Endodermal cell (in vitro differentiated cells): Measurements from ENCODE around the gene KRT84. TPM values are rescaled to one million over a fixed set of nuclear protein-coding genes. Genes with fewer than 3 reads are reported as not detected.

Experiments used
- DNase-seq: peaks from one replicate; pipeline ENCODE4 v3.0.0-alpha.2; 2017
- H3K27ac ChIP-seq: 2 replicates; pipeline ENCODE4 v1.5.1; 2013; ENCODE audit warnings: mild to moderate bottlenecking, low read depth, low read length, moderate library complexity
- H3K27me3 ChIP-seq: 2 replicates; pipeline ENCODE4 v1.6.1; 2013; ENCODE audit warnings: mild to moderate bottlenecking, low read length, moderate library complexity; ENCODE audit not compliant: insufficient read depth, control insufficient read depth, poor library complexity, severe bottlenecking
- H3K36me3 ChIP-seq: 2 replicates; pipeline ENCODE4 v1.7.0; 2013; ENCODE audit warnings: mild to moderate bottlenecking, low read length, moderate library complexity; ENCODE audit not compliant: control insufficient read depth, insufficient read depth
- H3K4me1 ChIP-seq: one replicate; pipeline ENCODE4 v1.7.0; 2013; ENCODE audit warnings: low read length; ENCODE audit not compliant: control insufficient read depth, insufficient read depth
- H3K4me3 ChIP-seq: 2 replicates; pipeline ENCODE4 v1.5.1; 2013; ENCODE audit warnings: mild to moderate bottlenecking, low read length, moderate library complexity
- H3K9ac ChIP-seq: 2 replicates; pipeline ENCODE4 v1.6.1; 2013; ENCODE audit warnings: mild to moderate bottlenecking, low read length, moderate library complexity; ENCODE audit not compliant: poor library complexity, severe bottlenecking; ENCODE audit errors: extremely low read depth
- H3K9me3 ChIP-seq: 2 replicates; pipeline ENCODE4 v1.6.1; 2013; ENCODE audit warnings: mild to moderate bottlenecking, low read length, moderate library complexity; ENCODE audit not compliant: control insufficient read depth
- H3K27ac Mint-ChIP-seq: 2 replicates; pipeline ENCODE4 v1.8.0; 2020; ENCODE audit warnings: mixed read lengths
- H3K27me3 Mint-ChIP-seq: 2 replicates; pipeline ENCODE4 v1.8.0; 2021; ENCODE audit warnings: mild to moderate bottlenecking, mixed read lengths; ENCODE audit not compliant: insufficient read depth
- H3K36me3 Mint-ChIP-seq: 2 replicates; pipeline ENCODE4 v1.8.0; 2020; ENCODE audit warnings: low read depth, mixed read lengths
- H3K4me1 Mint-ChIP-seq: 2 replicates; pipeline ENCODE4 v1.8.0; 2020; ENCODE audit warnings: mixed read lengths
- H3K4me3 Mint-ChIP-seq: 2 replicates; pipeline ENCODE4 v1.8.0; 2020; ENCODE audit warnings: mild to moderate bottlenecking, moderate library complexity, mixed read lengths
- H3K9me3 Mint-ChIP-seq: 2 replicates; pipeline ENCODE4 v1.8.0; 2020; ENCODE audit warnings: mild to moderate bottlenecking, mixed read lengths
- CTCF ChIP-seq: fragments of 200-600 bp; sonication (generic); conservative IDR thresholded peaks from 2 replicates; pipeline ENCODE4 v1.5.0; 2021; ENCODE audit warnings: antibody characterized with exemption, mild to moderate bottlenecking
- WGBS, 2 experiments: methylation state at CpG; one replicate each; pipeline versions ENCODE4 v1.1.5 to v1.1.7; 2013; ENCODE audit warnings: missing lambda C conversion rate in 2 of 2, mixed read lengths in 1 of 2; ENCODE audit not compliant: insufficient coverage in 1 of 2, insufficient read length in 1 of 2; 5-methylcytosine and 5-hydroxymethylcytosine counted together
- total RNA-seq, 2 donors: library from RNA; stranded (reverse); fragmentation: NEBNext Ultra II Directional in 1 of 2; extraction: Animal tissue kit (Norgen Biotek cat#: 25700) in 1 of 2; gene quantifications; 2 replicates in 1 of 2; 3 replicates in 1 of 2; pipeline ENCODE4 v1.2.1, GENCODE V29; 2021

The KRT84 gene
- total RNA-seq, 2 donors from 2014 or later = not detected

DNA sequence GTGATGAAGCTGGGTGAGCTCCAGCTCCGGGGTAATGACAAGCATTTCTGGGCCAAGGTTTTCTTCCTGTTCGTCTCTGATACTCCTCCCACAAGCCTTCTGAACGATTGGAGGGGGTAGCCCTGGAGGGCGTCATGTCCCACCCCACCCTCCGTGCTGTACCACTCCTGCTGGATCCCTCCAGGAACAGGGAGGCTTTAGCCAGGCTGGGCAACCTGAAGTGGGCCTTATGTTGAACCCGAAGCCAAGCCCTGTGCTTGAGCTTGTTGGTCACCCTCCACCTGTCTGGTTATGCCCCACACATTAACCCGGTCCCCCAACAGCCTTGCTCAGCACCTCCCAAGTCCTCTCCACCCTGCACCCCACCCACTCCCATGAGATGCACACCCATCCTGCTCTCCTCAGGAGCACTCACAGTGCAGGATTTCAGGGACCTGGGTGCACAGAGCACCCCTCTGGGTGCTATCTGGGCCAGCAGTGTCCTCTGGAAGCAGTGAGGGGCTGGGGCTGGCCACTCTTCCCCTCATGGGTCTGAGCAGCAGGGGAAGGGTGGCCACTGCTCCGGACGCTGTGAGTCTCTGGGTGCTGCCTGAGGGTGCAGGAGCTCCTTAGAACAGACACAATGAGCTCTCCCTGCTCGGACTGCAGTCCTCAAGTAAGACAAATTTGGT is 57.5 kb downstream of the KRT84 start:
- H3K9me3 Mint-ChIP-seq = no peaks in the 10 kb centered on the region
- Histone ChIP-seq H3K9me3 (no peaks in the 10 kb centered on the region), H3K36me3 (no peaks in the 10 kb centered on the region), H3K4me3 (no peak overlapping the region), H3K4me1 (no peaks in the 10 kb centered on the region), H3K27me3 (peaks cover 9% of the 10 kb centered on the region), H3K27ac (no peak overlapping the region), H3K9ac (no peak overlapping the region)
- TF ChIP-seq CTCF = no peak
- H3K4me3 Mint-ChIP-seq = no peak overlapping the region
- H3K27ac Mint-ChIP-seq = no peak overlapping the region
- 78 to 81% methylated on average over 8 to 10 of the region's 10 CpGs for WGBS, 2 experiments
- H3K27me3 Mint-ChIP-seq = peaks cover 5% of the 10 kb centered on the region
- DNase-seq = no peak
- no peaks in the 10 kb centered on the region for H3K36me3 Mint-ChIP-seq
- no peaks in the 10 kb centered on the region for H3K4me1 Mint-ChIP-seq

Other genes starting within 250 kb of the KRT84 start
- gene KRT80, start 193.6 kb downstream of the KRT84 start, total RNA-seq = under 1 TPM; 0.07 to 0.09 TPM
- 1 to 10 TPM in 1 of 2 donors, not detected in 1; 1.5 TPM for gene KRT7, start 152.4 kb downstream of the KRT84 start, total RNA-seq
- gene KRT86, start 111.0 kb downstream of the KRT84 start, total RNA-seq = not detected
- not detected for gene KRT81, start 94.1 kb downstream of the KRT84 start, total RNA-seq
- not detected for gene KRT83, start 64.3 kb downstream of the KRT84 start, total RNA-seq
- not detected for gene KRT85, start 18.2 kb downstream of the KRT84 start, total RNA-seq
- gene KRT82, start 20.7 kb upstream of the KRT84 start, total RNA-seq = not detected
- gene KRT75, start 48.7 kb upstream of the KRT84 start, total RNA-seq = not detected
- gene KRT6B, start 66.5 kb upstream of the KRT84 start, total RNA-seq = not detected
- not detected for gene KRT6C, start 88.2 kb upstream of the KRT84 start, total RNA-seq
- not detected for gene KRT6A, start 107.6 kb upstream of the KRT84 start, total RNA-seq
- gene KRT5, start 134.7 kb upstream of the KRT84 start, total RNA-seq = not detected
- not detected for gene KRT71, start 167.5 kb upstream of the KRT84 start, total RNA-seq
- gene KRT74, start 188.2 kb upstream of the KRT84 start, total RNA-seq = not detected
- not detected for gene KRT72, start 215.8 kb upstream of the KRT84 start, total RNA-seq
- gene KRT73, start 232.9 kb upstream of the KRT84 start, total RNA-seq = not detected